HCT116 (cell line): ENCODE measurements around the gene CPA4.

ENCODE experiments used
- EGR1 ChIP-seq: IDR thresholded peaks from 2 replicates; pipeline ENCODE4 v1.6.1; 2012; ENCODE audit warnings: low read depth
- EZH2 ChIP-seq: fragments of 200-600 bp; sonication (generic); IDR thresholded peaks from 2 replicates; pipeline ENCODE4 v1.6.1; 2017; ENCODE audit warnings: antibody characterized with exemption, mixed run types
- EZH2phosphoT487 ChIP-seq: fragments of 200-600 bp; IDR thresholded peaks from 2 replicates; pipeline ENCODE4 v1.6.1; 2018; ENCODE audit warnings: antibody characterized with exemption, borderline replicate concordance
- JUND ChIP-seq: IDR thresholded peaks from 2 replicates; pipeline ENCODE4 v1.6.1; 2012
- POLR2A ChIP-seq: IDR thresholded peaks from 2 replicates; pipeline ENCODE4 v1.7.0; 2011; ENCODE audit warnings: borderline replicate concordance; ENCODE audit not compliant: insufficient read depth, insufficient read length; ENCODE audit errors: extremely low read depth
- TCF7L2 ChIP-seq: IDR thresholded peaks from 2 replicates; pipeline ENCODE4 v1.7.0; 2011; ENCODE audit warnings: borderline replicate concordance, inconsistent platforms; ENCODE audit not compliant: insufficient read depth, insufficient read length; ENCODE audit errors: extremely low read depth
- ZNF274 ChIP-seq: fragments of 200-500 bp; sonication (Bioruptor generic); IDR thresholded peaks from 2 replicates; pipeline ENCODE4 v1.6.1; 2014; ENCODE audit warnings: mild to moderate bottlenecking, low read depth, low read length, inconsistent platforms
- TF ChIP-seq, protein P1 (sequence below), 3 experiments: fragments of 200-600 bp in 1 of 3; sonication (generic) in 1 of 3; IDR thresholded peaks in 2 of 3; conservative IDR thresholded peaks in 1 of 3; 2 replicates each; pipeline ENCODE4 v1.5.1; 2012 to 2017; ENCODE audit warnings: low read depth in 2 of 3, low read length in 2 of 3, antibody characterized with exemption in 1 of 3, borderline replicate concordance in 1 of 3, control low read depth in 1 of 3, mild to moderate bottlenecking in 1 of 3, mixed read lengths in 1 of 3, mixed run types in 1 of 3, moderate library complexity in 1 of 3; ENCODE audit not compliant: insufficient read depth in 1 of 3
- TF ChIP-seq, protein P2 (sequence below): IDR thresholded peaks from 2 replicates; pipeline ENCODE4 v1.6.1; 2012
- TF ChIP-seq, protein P3 (sequence below): IDR thresholded peaks from 2 replicates; pipeline ENCODE4 v1.6.1; 2011; ENCODE audit warnings: mild to moderate bottlenecking, low read length, moderate library complexity; ENCODE audit not compliant: insufficient replicate concordance; ENCODE audit errors: extremely low read depth

DNA sequence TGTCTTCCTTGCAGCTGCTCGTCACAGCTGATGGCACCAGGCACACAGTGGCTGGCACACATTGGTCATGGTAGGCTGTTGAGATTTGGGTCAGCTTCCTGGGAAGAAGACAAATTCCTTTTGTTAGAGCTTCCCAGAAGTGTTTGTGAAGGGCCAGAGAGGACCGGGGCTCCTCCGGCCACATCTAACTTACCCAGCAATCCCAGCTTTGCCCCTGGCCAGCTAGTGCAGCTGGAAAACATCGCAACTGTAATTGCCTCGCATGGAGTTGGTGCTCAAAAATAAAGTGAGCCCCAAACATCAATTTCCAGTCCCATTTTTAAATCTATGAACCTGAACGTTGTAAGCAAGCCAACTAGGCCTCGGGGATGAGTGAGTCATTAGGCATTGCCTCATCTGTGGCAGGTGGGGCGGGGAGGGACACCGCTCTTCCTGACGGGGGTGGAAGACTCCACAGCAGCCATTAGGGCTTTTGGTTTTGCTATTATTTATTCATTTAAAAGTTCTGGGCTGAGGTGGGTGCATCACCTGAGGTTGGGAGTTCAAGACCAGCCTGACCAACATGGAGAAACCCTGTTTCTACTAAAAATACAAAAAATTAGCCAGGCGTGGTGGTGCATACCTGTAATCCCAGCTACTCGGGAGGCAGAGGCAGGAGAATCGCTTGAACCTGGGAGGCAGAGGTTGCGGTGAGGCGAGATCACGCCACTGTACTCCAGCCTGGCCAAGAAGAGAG, 64.1 kb downstream of the CPA4 start:
- TF ChIP-seq, protein P1, sequence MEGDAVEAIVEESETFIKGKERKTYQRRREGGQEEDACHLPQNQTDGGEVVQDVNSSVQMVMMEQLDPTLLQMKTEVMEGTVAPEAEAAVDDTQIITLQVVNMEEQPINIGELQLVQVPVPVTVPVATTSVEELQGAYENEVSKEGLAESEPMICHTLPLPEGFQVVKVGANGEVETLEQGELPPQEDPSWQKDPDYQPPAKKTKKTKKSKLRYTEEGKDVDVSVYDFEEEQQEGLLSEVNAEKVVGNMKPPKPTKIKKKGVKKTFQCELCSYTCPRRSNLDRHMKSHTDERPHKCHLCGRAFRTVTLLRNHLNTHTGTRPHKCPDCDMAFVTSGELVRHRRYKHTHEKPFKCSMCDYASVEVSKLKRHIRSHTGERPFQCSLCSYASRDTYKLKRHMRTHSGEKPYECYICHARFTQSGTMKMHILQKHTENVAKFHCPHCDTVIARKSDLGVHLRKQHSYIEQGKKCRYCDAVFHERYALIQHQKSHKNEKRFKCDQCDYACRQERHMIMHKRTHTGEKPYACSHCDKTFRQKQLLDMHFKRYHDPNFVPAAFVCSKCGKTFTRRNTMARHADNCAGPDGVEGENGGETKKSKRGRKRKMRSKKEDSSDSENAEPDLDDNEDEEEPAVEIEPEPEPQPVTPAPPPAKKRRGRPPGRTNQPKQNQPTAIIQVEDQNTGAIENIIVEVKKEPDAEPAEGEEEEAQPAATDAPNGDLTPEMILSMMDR (IDR thresholded peaks at IDR 0.05 in 2 of 3, conservative IDR thresholded peaks at IDR 0.05 in 1 of 3; ENCODE audit: borderline replicate concordance in 1 of 3, insufficient read depth in 1 of 3, low read depth in 2 of 3, low read length in 2 of 3): no peak
- TF ChIP-seq EGR1 (peak; percentile 73), POLR2A (no peak), TCF7L2 (no peak), ZNF274 (no peak), EZH2 (no peak), EZH2phosphoT487 (no peak), JUND (peak; percentile 90)
- TF ChIP-seq, protein P2, sequence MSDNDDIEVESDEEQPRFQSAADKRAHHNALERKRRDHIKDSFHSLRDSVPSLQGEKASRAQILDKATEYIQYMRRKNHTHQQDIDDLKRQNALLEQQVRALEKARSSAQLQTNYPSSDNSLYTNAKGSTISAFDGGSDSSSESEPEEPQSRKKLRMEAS: peak; percentile 66; the same call in 1 of the 2 replicates
- TF ChIP-seq, protein P3, sequence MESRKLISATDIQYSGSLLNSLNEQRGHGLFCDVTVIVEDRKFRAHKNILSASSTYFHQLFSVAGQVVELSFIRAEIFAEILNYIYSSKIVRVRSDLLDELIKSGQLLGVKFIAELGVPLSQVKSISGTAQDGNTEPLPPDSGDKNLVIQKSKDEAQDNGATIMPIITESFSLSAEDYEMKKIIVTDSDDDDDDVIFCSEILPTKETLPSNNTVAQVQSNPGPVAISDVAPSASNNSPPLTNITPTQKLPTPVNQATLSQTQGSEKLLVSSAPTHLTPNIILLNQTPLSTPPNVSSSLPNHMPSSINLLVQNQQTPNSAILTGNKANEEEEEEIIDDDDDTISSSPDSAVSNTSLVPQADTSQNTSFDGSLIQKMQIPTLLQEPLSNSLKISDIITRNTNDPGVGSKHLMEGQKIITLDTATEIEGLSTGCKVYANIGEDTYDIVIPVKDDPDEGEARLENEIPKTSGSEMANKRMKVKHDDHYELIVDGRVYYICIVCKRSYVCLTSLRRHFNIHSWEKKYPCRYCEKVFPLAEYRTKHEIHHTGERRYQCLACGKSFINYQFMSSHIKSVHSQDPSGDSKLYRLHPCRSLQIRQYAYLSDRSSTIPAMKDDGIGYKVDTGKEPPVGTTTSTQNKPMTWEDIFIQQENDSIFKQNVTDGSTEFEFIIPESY: no peak
